GM19193 (cell line): ENCODE results near the gene ZBTB16.

ENCODE experiments used
- POLR2A ChIP-seq: IDR thresholded peaks from 4 replicates; pipeline ENCODE4 v1.6.1; 2011; ENCODE audit not compliant: insufficient read depth, insufficient read length; ENCODE audit errors: extremely low read depth

Gene ZBTB16

GRCh38 chr11:114158886-114159285 is 99.4 kb downstream of the ZBTB16 start:
- no peak for TF ChIP-seq POLR2A

GRCh38 chr11:114159320-114159719 is 99.8 kb downstream of the ZBTB16 start:
- TF ChIP-seq POLR2A: no peak

GRCh38 chr11:114159802-114160632 is 100.5 kb downstream of the ZBTB16 start:
- no peak for TF ChIP-seq POLR2A

- TF ChIP-seq POLR2A: no peak
Observed at GRCh38 chr11:114160894-114161293, 101.4 kb downstream of the ZBTB16 start.

- no peak for TF ChIP-seq POLR2A
Observed at GRCh38 chr11:114161486-114162250, 102.2 kb downstream of the ZBTB16 start.

GRCh38 chr11:114162719-114163123 is 103.2 kb downstream of the ZBTB16 start:
- TF ChIP-seq POLR2A: no peak

GRCh38 chr11:114163229-114163631 is 103.7 kb downstream of the ZBTB16 start:
- no peak for TF ChIP-seq POLR2A

- TF ChIP-seq POLR2A: no peak
Observed at GRCh38 chr11:114163830-114164401, 104.4 kb downstream of the ZBTB16 start.

- no peak for TF ChIP-seq POLR2A
Observed at GRCh38 chr11:114164546-114164945, 105.0 kb downstream of the ZBTB16 start.

- no peak for TF ChIP-seq POLR2A
Observed at GRCh38 chr11:114165326-114166230, 106.1 kb downstream of the ZBTB16 start.

- no peak for TF ChIP-seq POLR2A
Observed at GRCh38 chr11:114166362-114166761, 106.9 kb downstream of the ZBTB16 start.

- TF ChIP-seq POLR2A: no peak
Observed at GRCh38 chr11:114166897-114167323, 107.4 kb downstream of the ZBTB16 start.

- TF ChIP-seq POLR2A: no peak
Observed at GRCh38 chr11:114167355-114167754, 107.8 kb downstream of the ZBTB16 start.

GRCh38 chr11:114167771-114168448 is 108.4 kb downstream of the ZBTB16 start:
- no peak for TF ChIP-seq POLR2A
